ENCODE results near the gene NRAP. TPM values are rescaled to one million over a fixed set of nuclear protein-coding genes. Genes with fewer than 3 reads are reported as not detected.

NRAP gene
- total and polyA plus RNA-seq, 2 of the 4 experiments (the other 2 are of a cell fraction): not detected

DNA sequence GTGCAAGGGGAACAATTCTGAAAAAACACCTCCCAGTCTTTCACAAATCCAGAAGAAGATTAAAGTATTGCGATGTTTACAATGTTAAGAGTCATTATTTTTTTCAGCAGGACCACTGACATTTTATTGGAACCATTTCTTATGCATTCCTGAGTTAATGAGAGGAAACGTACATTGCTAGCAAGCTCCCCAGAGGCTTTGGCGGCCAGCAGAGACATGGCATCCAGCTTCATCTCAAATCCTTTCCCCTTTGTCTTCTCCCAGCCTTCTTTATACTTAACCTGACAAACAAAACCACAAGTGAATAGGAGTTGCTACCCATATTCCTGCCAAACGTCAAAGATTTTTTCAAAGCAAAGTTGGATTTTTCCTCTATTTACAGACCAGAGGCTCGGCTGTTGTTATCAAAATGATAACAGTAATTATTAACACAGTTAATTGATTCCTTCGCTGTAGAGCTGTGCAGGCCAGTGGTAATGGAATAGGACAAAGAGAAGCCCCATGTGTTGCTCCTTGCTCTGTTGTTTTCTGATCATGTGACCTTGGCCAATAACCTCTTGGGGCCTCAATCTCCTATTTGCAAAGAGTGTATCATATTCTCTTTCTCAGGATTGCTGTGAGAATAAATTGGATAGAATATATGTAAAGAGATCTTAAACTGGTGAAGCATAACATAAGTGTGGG is 32.0 kb downstream of the NRAP start:
- H3K79me1 ChIP-seq (ENCODE audit: low read depth in 1 of 2, low read length in 2 of 2): no peaks in the 10 kb centered on the region
- ChIA-PET CTCF (no interaction called here), POLR2A (ENCODE audit: unreplicated experiment) (no interaction called here)
- no peak overlapping the region for H2AK9ac ChIP-seq (replicated peaks; ENCODE audit: low read depth, low read length, poor library complexity)
- no peaks in the 10 kb centered on the region for H3K9me3 ChIP-seq (ENCODE audit: control insufficient read depth, insufficient read depth, low read length)
- TF ChIP-seq RCOR1 (IDR thresholded peaks at IDR 0.05; ENCODE audit: insufficient replicate concordance, low read length) (no peak), NFE2L2 (IDR thresholded peaks at IDR 0.05; ENCODE audit: low read depth, low read length) (no peak), CEBPB (IDR thresholded peaks at IDR 0.05; ENCODE audit: low read depth, low read length) (no peak), MAZ (IDR thresholded peaks at IDR 0.05; ENCODE audit: borderline replicate concordance, low read depth, low read length) (no peak), MXI1 (IDR thresholded peaks at IDR 0.05; ENCODE audit: borderline replicate concordance, low read depth, low read length) (no peak), POLR2A (IDR thresholded peaks at IDR 0.05; ENCODE audit: low read depth, low read length) (no peak), RAD21 (IDR thresholded peaks at IDR 0.05; ENCODE audit: low read length) (no peak), BHLHE40 (IDR thresholded peaks at IDR 0.05; ENCODE audit: low read depth, low read length) (no peak), FOS (IDR thresholded peaks at IDR 0.05; ENCODE audit: low read depth, low read length) (no peak), RFX5 (IDR thresholded peaks at IDR 0.05; ENCODE audit: low read depth, low read length) (no peak), CHD1 (IDR thresholded peaks at IDR 0.05; ENCODE audit: low read depth, low read length) (no peak), SMC3 (IDR thresholded peaks at IDR 0.05; ENCODE audit: low read depth, low read length) (no peak), MAFK (IDR thresholded peaks at IDR 0.05; ENCODE audit: low read depth, low read length) (no peak)
- TF ChIP-seq, protein P1, sequence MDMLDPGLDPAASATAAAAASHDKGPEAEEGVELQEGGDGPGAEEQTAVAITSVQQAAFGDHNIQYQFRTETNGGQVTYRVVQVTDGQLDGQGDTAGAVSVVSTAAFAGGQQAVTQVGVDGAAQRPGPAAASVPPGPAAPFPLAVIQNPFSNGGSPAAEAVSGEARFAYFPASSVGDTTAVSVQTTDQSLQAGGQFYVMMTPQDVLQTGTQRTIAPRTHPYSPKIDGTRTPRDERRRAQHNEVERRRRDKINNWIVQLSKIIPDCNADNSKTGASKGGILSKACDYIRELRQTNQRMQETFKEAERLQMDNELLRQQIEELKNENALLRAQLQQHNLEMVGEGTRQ (IDR thresholded peaks at IDR 0.05; ENCODE audit: low read depth, low read length): no peak
- peaks cover 3% of the 10 kb centered on the region for H3K27me3 ChIP-seq (ENCODE audit: control insufficient read depth, insufficient read depth, low read length)
- DNase-seq (no peak), ATAC-seq (ENCODE audit: low read depth) (no peak)
- no peaks in the 10 kb centered on the region for H4K20me1 ChIP-seq (ENCODE audit: insufficient read depth, low read length)
- no peak overlapping the region for H3K56ac ChIP-seq (ENCODE audit: extremely low read depth, insufficient read depth, low read length)
- no peak overlapping the region for H4K8ac ChIP-seq (ENCODE audit: low read depth in 2 of 2, low read length in 2 of 2)
- no peak overlapping the region for H4K91ac ChIP-seq (ENCODE audit: insufficient read depth, low read depth, low read length)
- H2AK5ac ChIP-seq (ENCODE audit: low read depth, low read length): no peak overlapping the region
- H3K23ac ChIP-seq (ENCODE audit: low read depth, low read length): no peak overlapping the region
- no TSS peak for BruUV-seq (replicated peaks)
- dilution Hi-C loops (cut with HindIII; ENCODE audit: low sequenced_read_pairs, unreplicated experiment) (no loop called here), intact Hi-C loops (cut with micrococcal nuclease) (no loop called here), in situ Hi-C loops (cut with MboI; ENCODE audit: low sequenced_read_pairs) (no loop called here)
- no peaks in the 10 kb centered on the region for H3K4me1 ChIP-seq (ENCODE audit: control insufficient read depth, insufficient read depth, low read length)
- no peaks in the 10 kb centered on the region for H3K36me3 ChIP-seq (ENCODE audit: control insufficient read depth, insufficient read depth, low read length)
- no peak overlapping the region for H2BK20ac ChIP-seq (ENCODE audit: low read depth, low read length)
- no peak overlapping the region for H2AFZ ChIP-seq (replicated peaks; ENCODE audit: low read length, poor library complexity)
- H3K4me3 ChIP-seq (ENCODE audit: insufficient read depth, low read depth, low read length): no peak overlapping the region
- no peaks in the 10 kb centered on the region for H3K9me1 ChIP-seq (ENCODE audit: insufficient read depth, low read length)
- H4K5ac ChIP-seq (ENCODE audit: low read depth, low read length): no peak overlapping the region
- H2BK120ac ChIP-seq (ENCODE audit: low read depth, low read length): no peak overlapping the region
- no peak overlapping the region for H2BK15ac ChIP-seq (ENCODE audit: low read depth, low read length)
- no peak overlapping the region for H3K4ac ChIP-seq (ENCODE audit: low read depth, low read length)
- no peak overlapping the region for H3K4me2 ChIP-seq (ENCODE audit: low read depth, low read length)
- no CpG with 5 or more reads among the region's 6 CpGs for WGBS, 2 experiments (ENCODE audit: extremely low coverage in 2 of 2, insufficient read length in 1 of 2)
- H3K9ac ChIP-seq (ENCODE audit: low read depth, low read length): no peak overlapping the region
- H3K18ac ChIP-seq (ENCODE audit: low read depth, low read length): no peak overlapping the region
- no peak overlapping the region for H2BK5ac ChIP-seq (ENCODE audit: low read depth, low read length, poor library complexity, severe bottlenecking)
- H3K27ac ChIP-seq (ENCODE audit: insufficient read depth, low read length): no peak overlapping the region
- H3K14ac ChIP-seq (replicated peaks; ENCODE audit: low read depth, low read length): no peak overlapping the region
